Kidney (tissue), 14 donors: ENCODE data around the gene PPP1R11. TPM values are rescaled to one million over a fixed set of nuclear protein-coding genes. Genes with fewer than 3 reads are reported as not detected.
"Not testable (repeated sequence)": the region's sequence is repeated elsewhere in the genome, so short reads cannot be mapped to it uniquely, and the experiment has no call there.

Experiments
- DNase-seq, 5 donors: peaks; one replicate each; pipeline ENCODE4 v3.0.0-alpha.2; 2013 to 2020
- FAIRE-seq: peaks from 2 replicates; lab custom pipeline; 2012; peaks lifted over from hg19 to GRCh38; lab: Jason Lieb, UNC
- H3K27ac ChIP-seq, 2 donors: one replicate each; pipeline ENCODE4 v1.7.0; 2013; ENCODE audit warnings: low read depth in 2 of 2, low read length in 2 of 2, inconsistent platforms in 1 of 2
- H3K27me3 ChIP-seq: one replicate; pipeline ENCODE4 v1.7.1; 2013; ENCODE audit warnings: low read length, inconsistent platforms; ENCODE audit not compliant: control insufficient read depth, insufficient read depth
- H3K36me3 ChIP-seq, 3 donors: one replicate each; pipeline versions ENCODE4 v1.7.0 to v1.7.1; 2013; ENCODE audit warnings: low read length in 3 of 3, control low read depth in 1 of 3, inconsistent platforms in 1 of 3; ENCODE audit not compliant: insufficient read depth in 3 of 3, control insufficient read depth in 2 of 3
- H3K4me1 ChIP-seq, 3 donors: one replicate each; pipeline versions ENCODE4 v1.7.0 to v1.7.1; 2013; ENCODE audit warnings: low read length in 3 of 3, inconsistent platforms in 1 of 3, low read depth in 1 of 3; ENCODE audit not compliant: control insufficient read depth in 2 of 3, insufficient read depth in 2 of 3
- H3K4me3 ChIP-seq, 3 donors: one replicate each; pipeline versions ENCODE4 v1.7.0 to v1.8.1; 2013; ENCODE audit warnings: low read length in 3 of 3, control low read depth in 1 of 3, inconsistent platforms in 1 of 3
- H3K9ac ChIP-seq, 3 donors: one replicate each; pipeline versions ENCODE4 v1.7.0 to v1.7.1; 2013; ENCODE audit warnings: low read length in 3 of 3, control low read depth in 1 of 3, inconsistent platforms in 1 of 3
- H3K9me3 ChIP-seq, 3 donors: one replicate each; pipeline versions ENCODE4 v1.7.0 to v1.7.1; 2013; ENCODE audit warnings: low read length in 3 of 3, control low read depth in 1 of 3, inconsistent platforms in 1 of 3; ENCODE audit not compliant: control insufficient read depth in 2 of 3, insufficient read depth in 1 of 3
- CTCF ChIP-seq: IDR thresholded peaks from 3 replicates; pipeline ENCODE4 v1.5.1; 2012; ENCODE audit warnings: mild to moderate bottlenecking, moderate library complexity, borderline replicate concordance; ENCODE audit not compliant: insufficient read depth; ENCODE audit errors: extremely low read depth
- intact Hi-C: fragments of 100-400 bp; cut with DNase I; formaldehyde crosslinking; loops from one replicate; pipeline ENCODE4 v1.11.1; 2022
- polyA plus RNA-seq: library from polyadenylated mRNA; stranded (reverse); fragments of 350-450 nt; fragmentation: Illumina TruSeq; extraction: RNeasy Lipid Tissue Mini Kit (QIAGEN cat#74804); gene quantifications from one replicate; pipeline ENCODE4 v1.2.3, GENCODE V29; 2014; ENCODE audit warnings: low read depth, low replicate concordance; ENCODE audit not compliant: insufficient read depth
- total RNA-seq: library from RNA; stranded (reverse); fragmentation: NEBNext Ultra II Directional; extraction: Animal tissue kit (Norgen Biotek cat#: 25700); gene quantifications from one replicate; pipeline ENCODE4 v1.2.1, GENCODE V29; 2021
- donor health status: control.
- donor health status: control.
- donor health status: control.
- donor health status: control.
- donor health status: control.
- donor health status: DM: yes; HTN: yes; CAD: no.
- donor health status: Normal renal cell carcinoma (clear cell type).

Gene PPP1R11
- total and polyA plus RNA-seq, 2 donors from 2014 or later: 71.6 to 78.3 TPM

GRCh38 chr6:30022189-30022588, 44.8 kb upstream of the PPP1R11 start:
- Histone ChIP-seq H3K4me3 (no peak overlapping the region), H3K27me3 (no peaks in the 10 kb centered on the region), H3K4me1 (no peaks in the 10 kb centered on the region), H3K36me3 (peaks cover 0 to 8% (median 0%) of the 10 kb centered on the region in 3 donors), H3K9ac (no peak overlapping the region), H3K9me3 (no peaks in the 10 kb centered on the region), H3K27ac (no peak overlapping the region)
- DNase-seq: no peak
- FAIRE-seq: no peak
- intact Hi-C loops: no loop called here
- no peak for TF ChIP-seq CTCF

GRCh38 chr6:30022712-30023111, 44.3 kb upstream of the PPP1R11 start:
- H3K4me3 ChIP-seq, FAIRE-seq, H3K36me3 ChIP-seq, H3K4me1 ChIP-seq, H3K9me3 ChIP-seq, H3K9ac ChIP-seq, H3K27ac ChIP-seq, DNase-seq, intact Hi-C loops, H3K27me3 ChIP-seq: not testable (repeated sequence)

GRCh38 chr6:30025186-30025585, 41.8 kb upstream of the PPP1R11 start:
- H3K9ac ChIP-seq: no peak overlapping the region
- no peak overlapping the region for H3K27ac ChIP-seq
- no peak for TF ChIP-seq CTCF
- no peaks in the 10 kb centered on the region for H3K4me1 ChIP-seq
- no peaks in the 10 kb centered on the region for H3K9me3 ChIP-seq
- FAIRE-seq (no peak), DNase-seq (no peak)
- no peaks in the 10 kb centered on the region for H3K27me3 ChIP-seq
- peaks cover 0 to under 1% (median 0%) of the 10 kb centered on the region in 3 donors for H3K36me3 ChIP-seq
- intact Hi-C loops: no loop called here
- no peak overlapping the region for H3K4me3 ChIP-seq

- intact Hi-C loops: no loop called here
- Histone ChIP-seq H3K9me3 (no peaks in the 10 kb centered on the region), H3K27ac (no peak overlapping the region), H3K9ac (no peak overlapping the region), H3K27me3 (no peaks in the 10 kb centered on the region), H3K4me3 (no peak overlapping the region), H3K4me1 (no peaks in the 10 kb centered on the region), H3K36me3 (no peaks in the 10 kb centered on the region)
- FAIRE-seq (no peak), DNase-seq (no peak)
- TF ChIP-seq CTCF: no peak
Observed at GRCh38 chr6:30029588-30029987, 37.4 kb upstream of the PPP1R11 start.
